HG02885 (cell line): Measurements from ENCODE around the gene EVL.

Experiments used
- ATAC-seq: cut with Tn5 transposase; IDR thresholded peaks from one replicate; pipeline ENCODE4 v1.9.1; 2021; ENCODE audit warnings: mild to moderate bottlenecking; ENCODE audit not compliant: unreplicated experiment, poor library complexity

EVL gene

DNA sequence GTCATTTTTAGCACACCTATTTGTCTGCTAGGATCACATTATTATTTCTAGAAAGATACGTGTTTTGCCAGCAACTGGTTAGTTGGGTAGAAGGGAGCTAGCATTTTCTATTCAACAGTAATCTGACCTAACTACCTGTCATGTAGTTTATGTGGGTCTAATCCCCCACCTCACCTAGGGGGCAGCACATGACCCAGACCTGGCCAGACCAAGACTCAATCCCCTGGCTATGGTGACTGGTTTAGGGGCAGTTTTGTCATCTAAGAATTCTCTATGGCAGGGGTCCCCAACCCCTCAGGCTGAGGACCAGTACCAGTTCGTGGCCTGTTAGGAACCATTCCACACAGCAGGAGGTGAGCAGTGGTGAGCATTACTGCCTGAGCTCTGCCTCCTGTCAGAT is 29.5 kb upstream of the EVL start:
- no peak for ATAC-seq

DNA sequence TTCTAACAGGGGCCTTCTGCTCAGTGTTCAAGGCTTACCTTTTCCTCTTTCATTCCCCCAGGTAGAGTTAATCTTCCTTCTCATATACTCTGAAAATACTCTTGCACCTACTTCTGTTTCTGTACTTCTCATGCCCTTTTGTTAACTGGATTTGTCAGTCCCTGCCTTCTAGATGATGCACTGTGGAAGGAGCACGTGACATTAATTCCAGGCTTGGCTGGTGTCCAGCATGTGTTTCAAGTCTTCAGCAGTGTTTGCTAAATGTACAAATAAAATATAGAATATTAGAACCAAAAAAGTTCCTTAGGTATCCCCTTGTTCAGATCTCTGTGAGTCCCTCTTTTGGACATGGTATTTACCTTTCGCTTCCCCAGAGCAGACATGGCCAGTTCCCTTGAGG is 27.9 kb upstream of the EVL start:
- no peak for ATAC-seq

DNA sequence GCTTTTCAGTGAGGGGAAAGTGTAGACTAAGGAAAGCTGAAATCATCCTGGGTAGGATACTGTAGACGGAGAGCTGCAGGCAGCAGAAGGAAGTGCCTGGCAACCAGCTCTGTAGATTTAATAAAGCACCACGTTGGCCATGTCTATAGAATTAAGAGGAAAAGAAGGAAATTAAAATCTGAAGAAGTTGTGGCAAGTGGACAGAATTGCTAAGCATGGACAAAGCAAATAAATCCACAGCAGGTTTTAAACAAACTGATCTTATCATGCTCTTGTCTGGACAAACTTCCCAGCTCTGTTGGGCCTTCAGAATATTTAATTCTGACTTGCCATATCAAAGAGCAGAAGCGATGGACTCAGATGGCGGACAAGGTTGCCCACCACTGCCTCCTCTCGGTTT is 27.2 kb upstream of the EVL start:
- ATAC-seq = no peak

DNA sequence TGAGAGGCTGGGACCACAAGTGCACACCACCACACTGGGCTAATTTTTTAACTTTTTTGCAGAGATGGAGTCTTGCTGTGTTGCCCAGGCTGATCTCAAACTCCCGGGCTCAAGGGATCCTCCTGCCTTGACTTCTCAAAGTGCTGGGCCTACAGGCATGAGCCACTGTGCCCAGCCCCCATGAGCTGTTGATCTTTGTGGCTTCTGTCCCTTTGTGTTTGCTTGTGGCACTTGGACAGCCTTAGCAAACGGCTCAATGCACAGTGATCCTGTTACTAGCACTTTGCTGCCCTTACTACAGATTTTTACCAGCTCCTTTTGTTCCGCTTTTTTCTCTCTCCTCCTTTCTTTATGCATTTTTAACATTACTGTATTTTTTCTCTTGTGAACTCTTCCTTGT is 25.3 kb upstream of the EVL start:
- ATAC-seq = no peak

GRCh38 chr14:100041271-100041670 is 24.0 kb upstream of the EVL start:
- ATAC-seq = no peak

DNA sequence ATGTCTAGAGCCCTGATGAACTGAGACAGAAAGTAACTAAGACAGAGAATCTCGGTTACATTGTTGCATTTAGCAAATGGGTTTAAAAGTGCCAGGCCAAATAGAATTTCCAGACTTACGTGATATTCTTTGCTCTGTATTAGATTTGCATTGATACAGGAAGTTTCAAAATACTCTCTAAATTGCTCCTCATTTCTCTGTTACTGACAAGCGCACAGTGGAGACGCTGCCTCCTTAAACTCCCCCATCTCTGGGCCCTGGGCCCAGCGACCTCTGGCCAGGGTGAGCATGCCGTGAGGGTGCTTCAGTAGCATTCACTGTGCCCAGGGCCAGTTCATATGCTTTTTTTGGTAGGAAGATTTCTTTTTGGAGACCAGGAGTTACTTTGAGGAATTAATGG is 22.9 kb upstream of the EVL start:
- no peak for ATAC-seq

DNA sequence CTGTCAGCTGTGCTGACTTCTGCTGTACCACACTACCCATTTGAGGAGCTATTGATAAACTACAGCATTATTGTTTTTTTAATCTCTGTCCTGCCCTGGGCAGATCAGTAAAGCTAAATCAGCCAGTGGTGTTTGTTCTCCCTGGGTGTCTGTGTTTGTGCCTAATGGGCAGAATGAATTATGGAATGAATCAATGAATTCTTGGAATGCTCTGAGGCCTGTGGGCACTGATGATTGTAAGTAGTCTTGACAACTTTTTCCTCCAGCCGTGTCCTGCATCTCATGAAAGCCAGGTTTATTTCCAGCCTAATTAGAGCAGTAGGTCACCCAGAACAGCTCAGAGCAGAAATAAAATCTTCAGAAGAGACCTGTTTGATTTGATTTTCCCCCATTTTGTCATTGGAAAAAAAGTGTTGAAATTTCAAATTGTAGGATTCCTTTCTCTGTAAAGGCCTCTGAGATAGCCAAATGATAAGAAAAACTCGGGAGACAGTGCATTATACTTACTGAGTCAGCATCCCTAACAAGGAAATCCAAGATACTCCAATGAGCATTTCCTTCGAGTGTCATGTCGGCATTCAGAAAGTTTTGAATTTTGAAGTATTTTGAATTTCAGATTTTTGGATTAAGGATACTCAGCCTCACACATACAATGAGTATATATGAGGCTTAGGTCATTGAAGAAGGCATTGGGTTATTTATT is 19.4 kb upstream of the EVL start:
- ATAC-seq = no peak

DNA sequence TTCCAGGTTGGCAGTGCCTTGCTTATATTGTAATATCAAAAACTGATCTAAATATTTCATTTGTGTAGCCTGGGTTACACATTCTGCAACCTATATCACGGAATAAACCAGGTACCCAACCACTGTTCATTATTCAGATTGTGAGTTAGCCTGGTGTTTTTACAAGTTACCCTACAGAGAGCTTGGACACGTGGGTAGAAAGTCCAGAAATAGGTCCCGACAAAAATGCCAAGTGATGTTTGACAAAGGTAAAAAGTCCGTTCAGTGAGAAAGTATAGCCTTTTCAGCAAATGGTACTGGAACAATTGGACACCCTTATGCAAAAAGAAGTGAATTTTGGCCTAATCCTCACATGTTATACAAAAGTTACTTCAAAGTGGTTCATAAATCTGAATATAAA is 17.6 kb upstream of the EVL start:
- no peak for ATAC-seq

- ATAC-seq = no peak
Observed at GRCh38 chr14:100048786-100049185, 16.4 kb upstream of the EVL start.

- no peak for ATAC-seq
Observed at GRCh38 chr14:100049220-100049619, 16.0 kb upstream of the EVL start.

- ATAC-seq = no peak
Observed at GRCh38 chr14:100051103-100051502, 14.1 kb upstream of the EVL start.

DNA sequence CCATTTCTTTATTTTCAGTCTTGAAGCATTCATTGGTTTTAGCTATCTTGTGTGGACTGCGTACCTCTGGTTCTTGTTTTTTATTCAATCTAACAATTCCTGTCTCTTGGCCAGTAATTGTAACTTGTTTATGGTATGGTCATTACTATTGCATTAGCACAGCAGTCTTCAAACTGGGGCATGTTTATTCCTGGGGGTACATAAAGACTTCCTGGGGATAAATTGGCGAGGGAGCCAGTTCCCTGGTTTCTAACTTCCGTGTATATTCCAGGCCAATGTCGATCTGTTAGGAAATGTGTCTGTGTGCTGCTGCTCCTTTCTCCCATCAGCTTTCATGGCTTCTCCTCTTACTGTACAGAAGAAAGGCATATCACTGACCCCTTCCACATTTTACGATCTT is 13.7 kb upstream of the EVL start:
- ATAC-seq = no peak

DNA sequence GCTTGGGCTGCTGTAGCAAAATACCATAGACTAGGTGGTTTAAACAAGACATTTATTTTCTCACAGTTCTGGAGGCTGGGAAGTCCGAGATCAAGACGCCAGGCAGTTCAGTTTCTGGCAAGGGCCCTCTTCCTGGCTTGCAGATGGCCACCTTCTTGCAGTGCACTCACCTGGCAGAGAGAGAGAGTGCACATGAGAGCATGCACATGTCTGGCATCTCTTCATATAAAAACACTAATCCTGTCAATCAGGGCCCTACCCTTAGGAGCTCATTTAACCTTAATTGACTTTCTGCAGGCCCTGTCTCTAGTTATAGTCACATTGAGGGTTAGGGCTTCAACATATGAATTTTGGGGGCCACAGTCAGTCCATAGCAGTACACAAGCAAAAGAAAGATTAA is 12.4 kb upstream of the EVL start:
- ATAC-seq = no peak

DNA sequence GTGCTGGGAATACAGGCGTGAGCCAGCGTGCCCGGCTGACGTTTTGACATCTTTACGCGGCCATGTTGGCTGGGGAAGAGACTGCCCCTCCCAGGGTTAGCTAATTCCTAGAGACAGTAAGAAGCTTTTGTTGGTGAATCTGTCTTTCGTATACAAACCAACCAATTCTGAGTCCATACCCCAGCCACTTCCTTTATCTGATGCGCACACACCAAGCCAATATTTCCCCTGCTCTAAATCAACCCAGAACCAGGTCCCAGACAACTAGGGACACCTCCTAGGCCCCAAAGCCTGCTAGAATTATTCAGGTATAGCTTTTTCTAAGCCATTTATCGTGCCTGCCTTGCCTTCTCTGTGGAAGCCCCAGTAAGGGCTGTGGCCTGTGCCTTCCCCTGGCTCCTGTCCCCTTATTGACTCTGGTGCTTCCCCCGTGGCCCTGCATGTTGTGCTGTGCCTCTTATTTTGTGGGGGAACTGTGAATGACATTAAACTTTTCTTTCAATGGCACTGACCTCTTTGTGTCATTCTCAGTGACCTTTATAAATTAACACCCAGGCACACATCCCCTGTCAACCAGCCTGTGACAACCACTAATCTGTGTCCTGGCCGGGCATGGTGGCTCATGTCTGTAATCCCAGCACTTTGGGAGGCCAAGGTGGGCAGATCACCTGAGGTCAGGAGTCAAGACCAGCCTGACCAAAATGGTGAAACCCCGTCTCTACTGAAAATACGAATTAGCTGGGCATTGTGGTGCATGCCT is 10.7 kb upstream of the EVL start:
- ATAC-seq = no peak

DNA sequence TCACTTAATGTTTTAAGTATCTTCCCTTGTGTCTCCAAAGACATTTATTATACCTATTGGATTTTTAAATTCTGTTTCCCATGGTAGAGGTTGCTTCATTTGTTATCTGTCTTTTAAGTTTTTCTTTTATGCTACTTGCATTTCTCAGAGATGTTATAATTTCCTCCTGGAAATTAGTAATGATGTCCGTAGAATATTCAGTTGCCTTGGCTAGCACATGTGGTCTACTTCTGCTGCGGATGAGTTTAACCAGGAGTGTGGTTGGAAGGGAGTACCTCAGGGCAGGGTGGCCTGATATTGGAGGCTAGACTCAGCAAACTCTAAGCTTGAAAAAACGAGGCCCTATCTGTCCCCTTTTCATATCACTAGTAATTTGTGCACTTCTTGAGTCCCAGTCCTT is 8.8 kb upstream of the EVL start:
- ATAC-seq = no peak

GRCh38 chr14:100056964-100057795 is 8.0 kb upstream of the EVL start:
- peak; percentile 65 for ATAC-seq

GRCh38 chr14:100058777-100059437 is 6.3 kb upstream of the EVL start:
- peak; percentile 75 for ATAC-seq

DNA sequence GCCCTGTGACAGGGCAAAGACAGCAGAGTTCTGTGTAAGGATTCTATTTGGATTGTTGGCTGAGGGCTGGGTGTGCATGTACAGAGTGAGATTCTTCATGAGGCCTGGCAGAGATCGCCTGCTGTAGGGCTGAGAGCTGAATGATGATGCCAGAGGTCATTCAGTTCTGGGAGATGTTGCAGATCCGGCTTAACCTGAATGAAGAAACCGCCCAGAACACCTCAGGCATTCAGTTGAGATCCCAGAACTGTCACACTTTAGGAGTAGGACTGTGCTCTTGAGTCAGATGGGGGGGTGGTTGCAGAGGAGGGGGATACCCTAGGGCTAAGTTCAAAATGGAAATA is 5.8 kb upstream of the EVL start:
- no peak for ATAC-seq

DNA sequence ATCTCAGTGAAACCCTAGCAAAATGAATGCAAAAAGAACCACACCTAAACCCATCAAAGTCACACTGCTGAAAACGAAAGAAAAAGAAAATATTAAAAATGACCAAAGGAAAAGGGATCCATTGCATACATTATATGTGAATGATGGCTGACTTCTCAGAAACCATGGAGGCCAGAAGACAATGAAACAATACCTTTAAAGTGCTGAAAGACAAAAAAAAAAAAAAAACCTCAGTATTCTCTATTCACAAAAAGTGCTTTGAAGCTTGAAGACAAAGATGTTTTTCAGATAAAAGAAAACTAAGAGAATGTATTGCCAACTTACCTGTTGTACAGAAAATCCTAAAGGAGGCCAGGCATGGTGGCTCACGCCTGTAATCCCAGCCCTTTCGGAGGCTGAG is 4.5 kb upstream of the EVL start:
- ATAC-seq = no peak

- ATAC-seq = no peak
Observed at GRCh38 chr14:100062590-100062989, 2.6 kb upstream of the EVL start.
